NOMO-1 treated with DMSO at 0.1 percent for 48 hours (cell line): ENCODE data around the gene RNLS.

Experiments used
- DNase-seq: peaks from one replicate; lab custom pipeline; 2025; ENCODE audit not compliant: unreplicated experiment; lab: John Stamatoyannopoulos, UW

Gene RNLS

GRCh38 chr10:88553116-88553752 lies 29.9 kb downstream of the RNLS start:
- DNase-seq = peak; percentile 93

GRCh38 chr10:88551246-88551645 lies 31.9 kb downstream of the RNLS start:
- DNase-seq = no peak

GRCh38 chr10:88546497-88546896 lies 36.6 kb downstream of the RNLS start:
- DNase-seq = no peak

- no peak for DNase-seq
These were observed 37.8 kb downstream of the RNLS start for GRCh38 chr10:88545359-88545758.

- DNase-seq = peak; percentile 56
These were observed 38.8 kb downstream of the RNLS start for GRCh38 chr10:88544140-88544870.

- DNase-seq = no peak
These were observed 40.6 kb downstream of the RNLS start for GRCh38 chr10:88542522-88542921.

GRCh38 chr10:88541116-88541626 lies 41.9 kb downstream of the RNLS start:
- DNase-seq = no peak

GRCh38 chr10:88540351-88540750 lies 42.8 kb downstream of the RNLS start:
- DNase-seq = no peak

- no peak for DNase-seq
These were observed 45.1 kb downstream of the RNLS start for GRCh38 chr10:88538048-88538447.

- no peak for DNase-seq
These were observed 45.8 kb downstream of the RNLS start for GRCh38 chr10:88537322-88537721.

GRCh38 chr10:88536437-88536836 lies 46.7 kb downstream of the RNLS start:
- no peak for DNase-seq

GRCh38 chr10:88534072-88534665 lies 48.9 kb downstream of the RNLS start:
- peak; percentile 69 for DNase-seq

- peak; percentile 32 for DNase-seq
These were observed 51.6 kb downstream of the RNLS start for GRCh38 chr10:88531392-88532052.

GRCh38 chr10:88530629-88531391 lies 52.3 kb downstream of the RNLS start:
- no peak for DNase-seq

- no peak for DNase-seq
These were observed 53.0 kb downstream of the RNLS start for GRCh38 chr10:88530093-88530492.

- peak; percentile 2 for DNase-seq
These were observed 54.1 kb downstream of the RNLS start for GRCh38 chr10:88528806-88529570.

- DNase-seq = no peak
These were observed 54.9 kb downstream of the RNLS start for GRCh38 chr10:88528201-88528600.

GRCh38 chr10:88527245-88527644 lies 55.9 kb downstream of the RNLS start:
- DNase-seq = no peak

- DNase-seq = no peak
These were observed 56.5 kb downstream of the RNLS start for GRCh38 chr10:88526501-88527105.
